Measurements from ENCODE around the gene MCM9. TPM values are rescaled to one million over a fixed set of nuclear protein-coding genes. Genes with fewer than 3 reads are reported as not detected.

MCM9 gene
- total and polyA plus RNA-seq, 11 donors: 2.1 to 8.5 (median 4.8) TPM

- no peak overlapping the region for H3K27ac ChIP-seq
- intact Hi-C loops (cut with DNase I): loop anchor here in 2 of 10 donors (2.0 to 5.0 kb wide), 2 partner anchors 145 to 147 kb away; no protein-coding TSS in a partner anchor
- no peak for ATAC-seq
- 84 to 93% (median 90%) methylated on average over 3 of the region's 3 CpGs for WGBS, 4 donors
- H3K4me1 ChIP-seq: no peaks in the 10 kb centered on the region
- TF ChIP-seq POLR2A (IDR thresholded peaks at IDR 0.05) (no peak), CTCF (IDR thresholded peaks at IDR 0.05) (no peak)
- no peaks in the 10 kb centered on the region for H3K36me3 ChIP-seq
- no peak overlapping the region for H3K4me3 ChIP-seq
- no peak for DNase-seq
- no peaks in the 10 kb centered on the region for H3K27me3 ChIP-seq
- no peaks in the 10 kb centered on the region for H3K9me3 ChIP-seq
Measured at GRCh38 chr6:118965371-118965770, 30.4 kb upstream of the MCM9 start.

- Histone ChIP-seq H3K36me3 (no peaks in the 10 kb centered on the region), H3K4me1 (no peaks in the 10 kb centered on the region), H3K4me3 (no peak overlapping the region), H3K27ac (no peak overlapping the region), H3K9me3 (no peaks in the 10 kb centered on the region), H3K27me3 (no peaks in the 10 kb centered on the region)
- ATAC-seq (no peak), DNase-seq (no peak)
- no peak for TF ChIP-seq POLR2A (IDR thresholded peaks at IDR 0.05)
- peak in 9 of 12 donors; percentile 9 to 50 (median 39) for TF ChIP-seq CTCF (IDR thresholded peaks at IDR 0.05)
- intact Hi-C loops (cut with DNase I): loop anchor here in 3 of 10 donors (1.0 to 2.0 kb wide), 2 partner anchors 147 to 148 kb away; no protein-coding TSS in a partner anchor
Measured at GRCh38 chr6:118963003-118963402, 28.0 kb upstream of the MCM9 start.

- H3K36me3 ChIP-seq: no peaks in the 10 kb centered on the region
Measured at GRCh38 chr6:118959903-118960302, 24.9 kb upstream of the MCM9 start.

GRCh38 chr6:118953391-118953790 is 18.4 kb upstream of the MCM9 start:
- no peak overlapping the region for H3K27ac ChIP-seq
- ATAC-seq: no peak
- H3K27me3 ChIP-seq: no peaks in the 10 kb centered on the region
- H3K9me3 ChIP-seq: peaks cover 0 to 14% (median 0%) of the 10 kb centered on the region in 12 donors
- H3K36me3 ChIP-seq: no peaks in the 10 kb centered on the region
- no peak overlapping the region for H3K4me3 ChIP-seq
- no peak for DNase-seq
- TF ChIP-seq POLR2A (IDR thresholded peaks at IDR 0.05) (no peak), CTCF (IDR thresholded peaks at IDR 0.05) (no peak)
- H3K4me1 ChIP-seq: no peaks in the 10 kb centered on the region
- intact Hi-C loops (cut with DNase I): no loop called here
- WGBS, 4 donors: 67 to 91% (median 79%) methylated on average over 2 of the region's 2 CpGs

More at GRCh38 chr6:118959903-118960302, 24.9 kb upstream of the MCM9 start:
- H3K4me1 ChIP-seq: no peaks in the 10 kb centered on the region
- 93 to 95% (median 94%) methylated on average over 4 of the region's 4 CpGs for WGBS, 4 donors
- no peak for DNase-seq
- no peak overlapping the region for H3K4me3 ChIP-seq
- intact Hi-C loops (cut with DNase I): no loop called here
- no peak for TF ChIP-seq POLR2A (IDR thresholded peaks at IDR 0.05)
- no peak for TF ChIP-seq CTCF (IDR thresholded peaks at IDR 0.05)
- no peaks in the 10 kb centered on the region for H3K27me3 ChIP-seq
- H3K9me3 ChIP-seq: no peaks in the 10 kb centered on the region
- no peak for ATAC-seq
- no peak overlapping the region for H3K27ac ChIP-seq

Data from heart left ventricle (tissue), 16 donors.